Urothelium cell line (cell line): ENCODE data around the gene KRTAP10-1.
"Not testable (repeated sequence)": the region's sequence is repeated elsewhere in the genome, so short reads cannot be mapped to it uniquely, and the experiment has no call there.

Experiments
- DNase-seq: peaks from one replicate; pipeline ENCODE4 v3.0.0; 2011; ENCODE audit warnings: low spot score, mixed read lengths
- FAIRE-seq: peaks from 2 replicates; lab custom pipeline; 2011; peaks lifted over from hg19 to GRCh38; lab: Jason Lieb, UNC

KRTAP10-1 gene, protein sequence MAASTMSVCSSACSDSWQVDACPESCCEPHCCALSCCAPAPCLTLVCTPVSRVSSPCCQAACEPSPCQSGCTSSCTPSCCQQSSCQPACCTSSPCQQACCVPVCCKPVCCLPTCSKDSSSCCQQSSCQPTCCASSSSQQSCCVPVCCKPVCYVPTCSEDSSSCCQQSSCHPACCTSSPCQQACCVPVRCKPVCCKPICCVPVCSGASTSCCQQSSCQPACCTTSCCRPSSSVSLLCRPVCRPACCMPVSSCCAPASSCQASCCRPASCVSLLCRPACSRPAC

DNA sequence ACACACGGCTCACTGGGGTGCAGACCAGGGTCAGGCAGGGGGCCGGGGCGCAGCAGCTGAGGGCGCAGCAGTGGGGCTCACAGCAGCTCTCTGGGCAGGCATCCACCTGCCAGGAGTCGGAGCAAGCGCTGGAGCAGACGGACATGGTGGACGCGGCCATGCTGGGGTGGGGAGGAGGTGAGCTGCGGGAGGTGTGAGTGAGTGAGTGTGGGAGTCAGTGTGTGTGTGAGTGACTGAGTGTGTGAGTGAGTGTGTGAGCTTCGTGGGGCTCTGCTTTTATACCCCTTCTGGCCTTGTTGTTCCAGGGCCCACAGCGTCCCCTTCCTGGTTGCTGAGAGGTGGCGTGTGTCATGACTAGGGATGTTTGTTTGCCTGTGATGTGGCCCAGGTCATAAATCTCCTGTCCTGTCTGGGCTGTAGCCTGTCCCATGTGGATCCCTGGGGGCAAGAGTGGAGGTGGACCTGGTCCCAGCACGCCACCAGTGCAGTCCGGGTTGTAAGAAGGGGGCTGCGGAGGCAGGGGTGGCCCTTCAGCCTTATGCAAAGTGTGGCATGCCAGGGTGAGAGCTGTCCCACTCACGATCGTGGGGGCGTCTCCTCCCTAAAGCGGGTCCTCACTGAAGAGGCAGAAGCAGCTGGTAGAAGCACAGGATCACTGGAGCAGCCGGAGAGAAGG, at the start of gene KRTAP10-1:
Gene KRTAP10-1, minus strand, starts transcription at position 205 of the 676 bp plus-strand sequence. Its CDS starts 45 bp downstream, at position 160.
- FAIRE-seq, result no peak

DNA sequence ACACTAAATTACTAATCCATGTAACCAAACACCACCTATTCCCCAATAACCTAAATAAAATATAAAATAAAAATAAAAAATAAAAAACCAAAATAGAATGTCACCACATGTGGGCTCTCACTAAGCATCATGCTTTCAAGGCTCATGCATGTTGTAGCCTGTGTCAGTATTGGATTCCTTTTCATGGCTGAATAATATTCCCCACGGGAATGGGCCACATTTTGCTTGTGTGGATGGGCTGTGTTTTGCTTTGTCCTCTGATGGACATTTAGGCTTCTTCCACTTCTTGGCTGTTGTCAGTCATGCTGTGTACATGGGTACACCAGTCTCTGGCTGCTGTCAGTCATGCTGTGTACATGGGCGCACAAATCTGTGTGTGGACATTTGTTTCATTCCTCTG, 49.1 kb upstream of the KRTAP10-1 start:
- DNase-seq, result no peak
- no peak for FAIRE-seq

More for the DNA sequence above, at the start of gene KRTAP10-1:
- no peak for DNase-seq

DNA sequence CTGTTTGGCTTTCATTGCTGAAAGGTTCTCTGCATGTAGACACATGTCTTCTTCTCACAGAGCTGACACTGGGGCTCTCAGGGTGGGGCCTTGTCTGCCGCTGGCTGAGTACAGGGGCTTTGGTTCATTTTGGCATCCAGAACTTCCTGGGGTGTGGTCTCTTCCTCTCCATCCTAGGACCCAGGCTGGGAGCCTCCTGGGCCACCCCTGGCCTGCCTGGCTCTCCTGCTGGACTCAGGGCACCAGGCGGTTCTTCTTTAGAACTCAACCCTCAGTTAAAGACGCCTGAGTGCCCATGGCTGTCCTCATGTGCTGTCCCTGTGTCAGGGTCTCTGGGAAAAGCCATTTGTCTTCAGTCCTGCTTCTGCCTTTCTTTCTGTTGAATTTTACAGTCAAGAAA, 45.9 kb upstream of the KRTAP10-1 start:
- DNase-seq (no peak), FAIRE-seq (no peak)

DNA sequence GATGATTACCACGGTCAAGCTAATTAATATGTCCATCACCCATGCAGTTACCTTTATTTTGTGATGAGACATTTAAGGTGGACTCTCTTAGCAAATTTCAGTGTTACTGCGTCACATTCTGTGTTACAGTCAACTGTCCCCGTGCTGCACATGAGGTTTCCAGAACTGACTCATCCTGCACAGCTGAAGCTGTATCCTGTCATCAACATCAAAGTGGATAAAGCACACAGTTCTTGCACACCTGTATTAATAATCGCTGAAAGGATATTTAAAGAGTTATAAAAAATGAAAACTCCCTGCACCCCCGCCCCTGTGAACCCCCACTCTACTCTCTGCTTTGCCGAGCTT, 43.8 kb upstream of the KRTAP10-1 start:
- FAIRE-seq, result no peak
- DNase-seq, result no peak

DNA sequence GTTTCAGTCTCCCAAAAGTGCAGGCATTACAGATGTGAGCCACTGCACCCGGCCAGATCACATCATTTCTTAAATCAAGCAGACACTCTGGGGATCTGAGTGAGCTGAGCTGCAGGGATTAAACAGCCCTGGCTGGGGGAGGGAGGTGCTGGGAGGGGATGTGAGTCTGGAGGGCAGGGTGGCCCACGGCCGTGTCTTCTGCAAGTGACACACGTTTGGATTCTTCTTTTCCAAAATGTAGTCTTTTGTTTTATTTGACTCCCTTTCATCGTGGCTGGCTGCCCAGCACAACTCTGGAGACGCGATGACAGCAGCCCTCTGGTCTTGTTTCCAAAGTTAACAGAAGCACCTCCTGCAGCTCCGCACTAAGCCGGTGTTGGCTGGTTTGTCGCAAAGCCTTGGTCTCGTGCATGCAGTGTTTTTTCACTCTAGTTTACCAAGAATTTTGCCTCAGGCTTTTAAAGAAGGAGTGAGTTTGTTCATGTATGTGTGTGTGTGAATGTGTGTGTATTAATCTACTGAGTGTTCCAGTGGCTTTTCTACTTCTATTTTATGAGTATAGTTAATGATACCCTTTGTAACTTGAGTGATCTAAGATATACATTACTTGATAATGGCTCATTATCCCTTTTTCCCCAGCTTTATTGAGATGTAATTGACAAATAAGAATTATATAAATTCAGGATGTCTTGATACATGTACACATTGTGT, 43.2 kb upstream of the KRTAP10-1 start:
- no peak for DNase-seq
- no peak for FAIRE-seq

DNA sequence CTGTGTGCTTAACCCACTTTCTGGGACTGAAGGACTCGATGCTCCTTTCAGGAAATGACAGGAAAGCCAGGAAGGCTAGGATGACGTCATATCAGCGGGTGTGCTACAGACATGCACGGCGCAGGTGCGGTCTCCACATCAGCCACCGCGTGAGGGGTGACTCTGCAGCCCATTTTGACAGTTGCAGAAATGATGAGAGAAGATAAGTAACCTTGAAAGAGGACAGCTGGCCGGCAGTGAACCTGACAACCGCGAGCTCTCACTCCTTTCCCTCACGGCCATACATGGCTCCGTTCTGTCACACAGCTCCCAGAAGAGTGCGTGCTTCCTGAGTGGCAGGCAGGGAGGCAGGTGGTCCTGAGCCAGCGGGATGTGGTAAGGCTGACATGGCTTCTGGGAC, 42.1 kb upstream of the KRTAP10-1 start:
- DNase-seq (no peak), FAIRE-seq (no peak)

DNA sequence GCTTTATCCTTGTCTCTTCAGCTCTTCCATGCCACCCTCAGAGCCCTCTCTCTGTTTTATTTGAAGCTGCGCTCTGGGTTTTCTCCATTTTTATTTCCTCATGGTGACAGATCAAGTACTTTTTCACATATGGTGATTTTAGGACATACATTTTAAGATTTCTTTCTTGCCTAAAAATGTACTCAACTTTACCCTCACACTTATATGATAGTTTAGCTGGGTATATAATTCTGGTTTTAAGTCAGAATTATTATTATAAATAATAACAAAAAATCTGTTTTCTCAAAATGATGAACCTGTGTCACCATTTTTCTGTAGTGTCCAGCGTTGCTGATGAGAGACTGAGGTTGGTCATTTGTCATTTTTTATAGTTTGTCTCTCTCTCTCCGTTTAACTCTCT, 41.2 kb upstream of the KRTAP10-1 start:
- DNase-seq (no peak), FAIRE-seq (no peak)

DNA sequence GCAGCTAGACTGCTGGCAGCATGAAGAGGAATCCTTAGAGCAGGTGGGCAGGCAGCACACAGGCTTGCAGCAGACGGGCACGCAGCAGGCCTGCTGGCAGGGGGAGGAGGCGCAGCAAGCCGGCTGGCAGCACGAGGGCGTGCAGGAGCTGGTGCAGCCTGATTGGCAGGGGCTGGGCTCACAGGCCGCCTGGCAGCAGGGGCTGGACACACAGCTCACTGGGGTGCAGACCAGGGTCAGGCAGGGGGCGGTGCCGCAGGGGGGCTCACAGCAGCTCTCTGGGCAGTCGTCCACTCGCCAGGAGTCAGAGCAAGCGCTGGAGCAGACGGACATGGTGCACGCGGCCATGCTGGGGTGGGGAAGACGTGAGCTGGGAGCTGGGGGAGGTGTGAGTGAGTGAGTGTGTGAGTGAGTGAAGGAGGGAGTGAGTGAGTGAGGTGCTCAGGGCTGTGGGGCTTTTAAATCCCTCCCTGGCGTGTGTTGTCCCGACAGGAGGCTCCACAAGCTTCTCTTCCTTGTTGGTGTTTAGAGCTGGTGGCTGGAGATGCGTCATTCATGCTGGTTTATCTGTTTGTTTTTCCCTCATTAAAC, 40.3 kb upstream of the KRTAP10-1 start, which contains the start of gene KRTAP10-5:
Gene KRTAP10-5, minus strand, starts transcription at position 374 of the 591 bp plus-strand sequence. Its CDS starts 26 bp downstream, at position 348.
- FAIRE-seq, result not testable (repeated sequence)

DNA sequence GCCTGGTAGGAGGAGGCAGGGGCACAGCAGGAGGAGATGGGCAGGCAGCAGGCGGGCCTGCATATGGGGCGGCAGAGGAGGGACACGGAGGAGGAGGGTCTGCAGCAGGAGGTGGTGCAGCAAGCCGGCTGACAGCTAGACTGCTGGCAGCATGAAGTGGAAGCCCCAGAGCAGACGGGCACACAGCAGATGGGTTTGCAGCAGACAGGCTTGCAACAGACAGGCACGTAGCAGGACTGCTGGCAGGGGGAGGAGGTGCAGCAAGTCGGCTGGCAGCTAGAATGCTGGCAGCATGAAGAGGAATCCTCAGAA, 39.8 kb upstream of the KRTAP10-1 start:
- FAIRE-seq, result peak; percentile 17

More for the DNA sequence above, 40.3 kb upstream of the KRTAP10-1 start, which contains the start of gene KRTAP10-5:
- not testable (repeated sequence) for DNase-seq

DNA sequence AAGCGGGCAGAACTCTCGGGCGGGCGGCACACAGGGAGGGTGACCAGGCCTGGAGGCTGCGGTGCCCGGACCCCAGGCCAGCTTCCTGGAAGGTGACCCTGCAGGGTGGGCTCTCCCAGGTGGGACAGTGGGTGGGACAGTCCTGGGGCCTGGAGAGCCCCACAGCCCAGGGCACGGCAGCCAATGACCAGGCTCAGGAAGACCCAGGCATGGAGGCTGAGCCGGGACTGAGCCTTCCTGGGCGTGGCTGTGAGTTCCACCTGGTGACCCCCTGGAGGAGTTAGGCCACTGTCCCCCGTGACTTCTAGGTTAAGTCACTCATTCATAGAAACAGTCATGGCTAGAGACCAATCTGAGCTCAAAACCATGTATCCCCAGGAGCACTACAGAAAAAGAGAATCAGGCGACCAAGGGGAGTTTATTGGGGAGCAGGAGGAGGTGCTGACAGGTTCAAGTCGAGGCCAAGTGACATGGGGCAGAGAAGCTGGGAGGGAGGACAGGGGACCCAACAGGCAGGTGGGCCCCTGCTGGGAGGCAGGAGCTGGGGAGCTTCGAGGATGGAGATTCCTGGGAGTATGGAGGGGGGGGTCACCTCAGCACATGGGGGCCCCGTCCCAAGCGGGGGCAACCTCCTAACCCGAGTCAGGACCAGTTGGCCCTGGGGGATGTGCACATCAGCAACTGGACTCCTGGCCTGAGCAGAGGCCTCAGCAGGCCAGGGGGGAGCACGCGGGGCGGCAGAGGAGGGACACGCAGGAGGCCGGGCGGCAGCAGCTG, 39.2 kb upstream of the KRTAP10-1 start:
- DNase-seq (no peak), FAIRE-seq (no peak)

More for the DNA sequence above, 39.8 kb upstream of the KRTAP10-1 start:
- no peak for DNase-seq

DNA sequence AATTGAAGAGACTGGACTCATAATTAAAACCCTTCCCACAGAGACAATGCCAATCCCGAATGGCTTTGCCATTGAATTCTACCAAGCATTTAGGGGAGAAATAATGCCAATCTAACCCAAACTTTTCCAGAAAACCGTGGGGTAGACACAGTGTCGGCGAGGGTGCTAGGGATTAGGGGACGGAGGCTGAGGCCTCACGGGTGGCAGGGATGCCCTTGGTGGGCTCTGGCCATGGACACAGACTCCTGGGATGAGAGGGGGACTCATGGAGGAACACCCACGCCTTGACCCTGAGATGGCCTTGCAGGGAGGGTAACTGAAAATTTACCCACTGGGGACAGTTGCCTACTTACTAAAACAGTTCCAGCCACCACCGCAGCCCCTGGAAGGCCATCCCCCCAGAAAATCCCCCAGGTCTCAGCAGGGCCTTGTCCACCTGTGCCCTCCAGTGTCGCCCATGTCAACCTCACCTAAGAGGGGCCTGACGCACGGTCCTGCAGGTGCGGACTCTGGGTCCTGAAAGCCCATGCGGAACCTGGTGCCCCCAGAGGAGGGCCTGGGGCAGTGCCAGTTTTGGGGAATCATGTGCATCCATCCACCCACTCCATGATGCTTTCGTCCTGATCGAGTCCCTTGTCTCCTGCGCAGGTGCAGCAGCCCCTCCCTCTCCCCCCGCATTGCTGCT, 38.5 kb upstream of the KRTAP10-1 start:
- FAIRE-seq (no peak), DNase-seq (no peak)

DNA sequence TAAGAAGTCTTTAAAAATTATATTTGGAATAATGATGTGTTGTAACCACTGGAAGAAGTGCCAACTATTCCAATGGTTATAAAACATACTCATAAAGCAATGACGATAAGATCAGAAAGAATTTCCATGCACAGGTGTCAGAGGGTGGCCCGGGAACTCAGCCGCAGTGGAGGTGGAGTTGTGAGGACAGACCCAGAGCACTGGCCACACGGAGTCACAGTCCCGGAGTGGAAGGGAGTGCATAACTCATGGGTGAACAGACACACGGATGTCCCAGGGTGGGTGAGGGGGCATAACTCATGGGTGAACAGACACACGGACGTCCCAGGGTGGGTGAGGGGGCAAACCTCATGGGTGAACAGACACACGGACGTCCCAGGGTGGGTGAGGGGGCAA, 36.0 kb upstream of the KRTAP10-1 start:
- DNase-seq, result no peak
- no peak for FAIRE-seq

DNA sequence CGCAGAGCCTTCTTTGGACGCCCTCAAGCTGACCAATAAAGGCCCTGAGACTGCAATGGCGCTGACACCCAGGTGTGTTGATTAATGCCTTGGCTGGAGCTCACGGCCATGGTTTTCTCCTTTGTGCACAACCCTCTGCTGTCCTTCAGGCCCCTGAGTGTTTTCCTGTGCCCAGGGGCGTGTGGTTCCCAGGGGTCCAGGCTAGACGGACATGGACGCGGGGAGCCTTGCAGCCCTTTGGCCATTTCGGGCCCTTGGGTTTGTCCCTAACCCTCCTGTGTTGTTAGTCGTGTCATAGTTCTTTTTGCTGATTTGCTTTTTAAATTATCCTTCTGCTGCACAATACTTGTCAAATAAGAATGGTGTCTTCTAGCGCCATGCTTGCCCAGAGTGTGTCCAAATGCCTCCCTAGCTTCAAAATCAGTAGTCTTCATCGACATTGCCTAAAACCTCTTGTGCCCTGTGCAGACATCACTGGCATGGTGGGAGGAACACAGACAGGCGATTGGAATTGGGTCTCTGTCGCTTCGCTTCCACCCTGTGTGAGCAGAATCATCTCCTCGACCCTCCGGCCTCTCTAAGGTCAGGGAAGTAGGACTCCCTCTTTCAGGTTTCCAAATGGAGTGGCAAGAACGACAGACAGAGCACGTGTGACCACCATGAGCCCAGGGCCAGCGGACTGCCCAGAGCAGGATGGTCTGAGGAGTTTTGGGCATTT, 35.5 kb upstream of the KRTAP10-1 start:
- FAIRE-seq (no peak), DNase-seq (no peak)

DNA sequence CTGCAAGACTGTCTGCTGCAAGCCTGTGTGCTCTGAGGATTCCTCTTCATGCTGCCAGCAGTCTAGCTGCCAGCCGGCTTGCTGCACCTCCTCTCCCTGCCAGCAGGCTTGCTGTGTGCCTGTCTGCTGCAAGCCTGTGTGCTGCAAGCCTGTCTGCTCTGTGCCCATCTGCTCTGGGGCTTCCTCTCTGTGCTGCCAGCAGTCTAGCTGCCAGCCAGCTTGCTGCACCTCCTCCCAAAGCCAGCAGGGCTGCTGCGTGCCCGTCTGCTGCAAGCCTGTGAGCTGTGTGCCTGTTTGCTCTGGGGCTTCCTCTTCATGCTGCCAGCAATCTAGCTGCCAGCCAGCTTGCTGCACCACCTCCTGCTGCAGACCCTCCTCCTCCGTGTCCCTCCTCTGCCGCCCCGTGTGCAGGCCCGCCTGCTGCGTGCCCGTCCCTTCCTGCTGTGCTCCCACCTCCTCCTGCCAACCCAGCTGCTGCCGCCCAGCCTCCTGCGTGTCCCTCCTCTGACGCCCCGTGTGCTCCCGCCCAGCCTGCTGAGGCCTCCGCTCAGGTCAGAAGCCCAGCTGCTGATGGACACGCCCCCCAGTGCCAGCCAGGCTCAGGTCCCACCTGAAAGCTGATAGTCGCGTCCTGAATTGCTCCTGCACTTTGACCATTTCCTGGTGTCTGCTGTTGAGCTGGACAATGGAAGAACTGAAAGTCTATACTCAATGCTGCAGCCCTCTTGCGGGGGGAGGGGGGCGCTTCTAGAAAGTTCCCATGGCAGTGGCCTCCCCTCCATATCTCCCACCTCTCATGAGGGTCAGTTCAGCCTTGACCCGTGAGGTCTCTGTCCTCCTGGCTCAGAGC, 34.7 kb upstream of the KRTAP10-1 start:
- FAIRE-seq (no peak), DNase-seq (no peak)

DNA sequence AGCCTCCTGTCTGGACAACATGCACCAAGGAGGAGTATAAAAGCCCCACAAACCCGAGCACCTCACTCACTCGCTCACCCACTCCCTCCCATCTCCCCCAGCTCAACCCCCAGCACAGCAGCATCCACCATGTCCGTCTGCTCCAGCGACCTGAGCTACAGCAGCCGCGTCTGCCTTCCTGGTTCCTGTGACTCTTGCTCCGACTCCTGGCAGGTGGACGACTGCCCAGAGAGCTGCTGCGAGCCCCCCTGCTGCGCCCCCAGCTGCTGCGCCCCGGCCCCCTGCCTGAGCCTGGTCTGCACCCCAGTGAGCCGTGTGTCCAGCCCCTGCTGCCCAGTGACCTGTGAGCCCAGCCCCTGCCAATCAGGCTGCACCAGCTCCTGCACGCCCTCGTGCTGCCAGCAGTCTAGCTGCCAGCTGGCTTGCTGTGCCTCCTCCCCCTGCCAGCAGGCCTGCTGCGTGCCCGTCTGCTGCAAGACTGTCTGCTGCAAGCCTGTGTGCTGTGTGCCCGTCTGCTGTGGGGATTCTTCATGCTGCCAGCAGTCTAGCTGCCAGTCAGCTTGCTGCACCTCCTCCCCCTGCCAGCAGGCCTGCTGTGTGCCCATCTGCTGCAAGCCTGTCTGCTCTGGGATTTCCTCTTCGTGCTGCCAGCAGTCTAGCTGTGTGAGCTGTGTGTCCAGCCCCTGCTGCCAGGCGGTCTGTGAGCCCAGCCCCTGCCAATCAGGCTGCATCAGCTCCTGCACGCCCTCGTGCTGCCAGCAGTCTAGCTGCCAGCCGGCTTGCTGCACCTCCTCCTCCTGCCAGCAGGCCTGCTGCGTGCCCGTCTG, 33.8 kb upstream of the KRTAP10-1 start, which contains the start of gene KRTAP10-4:
Gene KRTAP10-4, plus strand, starts transcription at position 100 of the 827 bp plus-strand sequence. Its CDS starts 30 bp downstream, at position 130.
- FAIRE-seq, DNase-seq: not testable (repeated sequence)

DNA sequence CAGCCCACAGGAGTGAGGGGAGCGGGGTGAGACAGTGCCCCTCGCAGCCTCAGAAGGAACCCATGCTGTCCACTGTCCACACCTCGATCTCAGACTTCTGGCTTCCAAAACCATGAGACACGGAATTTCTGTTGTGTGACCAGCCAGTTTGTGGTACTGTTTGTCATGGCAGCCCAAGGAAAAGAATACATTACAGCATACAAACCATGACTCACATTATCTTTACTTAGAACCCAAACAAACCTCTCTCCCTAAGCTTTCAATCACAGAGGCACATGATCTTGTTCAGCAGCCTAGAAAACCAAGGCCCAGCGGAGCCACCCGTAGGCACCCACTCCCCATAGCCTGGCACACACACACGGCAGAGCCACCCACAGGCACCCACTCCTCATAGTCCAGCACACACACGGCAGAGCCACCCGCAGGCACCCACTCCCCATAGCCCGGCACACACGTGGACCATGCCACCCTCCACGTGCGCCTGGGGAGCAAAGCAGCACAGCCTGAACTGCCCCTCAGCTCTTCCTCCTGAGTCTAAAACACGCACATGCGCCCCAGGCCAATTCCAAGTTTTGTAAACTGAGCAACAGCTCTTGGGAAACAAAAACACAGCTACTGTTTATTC, 33.1 kb upstream of the KRTAP10-1 start:
- DNase-seq, result no peak
- no peak for FAIRE-seq
